HEK293T (cell line): ENCODE results near the gene ARRDC1.
"Not testable (repeated sequence)": the region's sequence is repeated elsewhere in the genome, so short reads cannot be mapped to it uniquely, and the experiment has no call there.

Experiments used
- CTCF ChIA-PET: fragments of 350-600 bp; formaldehyde crosslinking; extraction: SDS; loops from one replicate; lab custom pipeline; 2021; ENCODE audit warnings: antibody characterized with exemption, inconsistent platforms; lab: Yijun Ruan, JAX
- POLR2A ChIA-PET: fragments of 350-600 bp; formaldehyde crosslinking; extraction: SDS; loops from one replicate; lab custom pipeline; 2020; ENCODE audit warnings: antibody characterized with exemption, inconsistent platforms; lab: Yijun Ruan, JAX
- DNase-seq: peaks from one replicate; pipeline ENCODE4 v3.0.0; 2012; ENCODE audit warnings: mixed read lengths; ENCODE audit errors: extremely low spot score
- ARNT ChIP-seq: fragments of 450-650 bp; IDR thresholded peaks from 2 replicates; pipeline ENCODE4 v1.6.1; 2017; ENCODE audit warnings: mild to moderate bottlenecking
- BHLHE40 ChIP-seq: fragments of 450-650 bp; IDR thresholded peaks from 2 replicates; pipeline ENCODE4 v1.6.1; 2016; ENCODE audit warnings: mild to moderate bottlenecking, moderate library complexity, borderline replicate concordance
- CTBP1 ChIP-seq: fragments of 450-650 bp; IDR thresholded peaks from 2 replicates; pipeline ENCODE4 v1.6.1; 2016; ENCODE audit warnings: borderline replicate concordance
- ELF4 ChIP-seq: fragments of 450-650 bp; IDR thresholded peaks from 2 replicates; pipeline ENCODE4 v1.6.1; 2017; ENCODE audit warnings: antibody characterized with exemption
- FOXA1 ChIP-seq: fragments of 450-650 bp; IDR thresholded peaks from 2 replicates; pipeline ENCODE4 v1.6.1; 2016; ENCODE audit warnings: mild to moderate bottlenecking
- FOXK2 ChIP-seq: fragments of 450-650 bp; IDR thresholded peaks from 2 replicates; pipeline ENCODE4 v1.6.1; 2016; ENCODE audit warnings: mild to moderate bottlenecking
- FOXM1 ChIP-seq: fragments of 450-650 bp; IDR thresholded peaks from 2 replicates; pipeline ENCODE4 v1.6.1; 2017; ENCODE audit warnings: mild to moderate bottlenecking, borderline replicate concordance
- HDGF ChIP-seq: fragments of 450-650 bp; IDR thresholded peaks from 2 replicates; pipeline ENCODE4 v1.6.1; 2017; ENCODE audit warnings: antibody characterized with exemption, borderline replicate concordance
- L3MBTL2 ChIP-seq: fragments of 450-650 bp; conservative IDR thresholded peaks from 2 replicates; pipeline ENCODE4 v1.6.1; 2016; ENCODE audit warnings: mild to moderate bottlenecking
- LEF1 ChIP-seq: fragments of 450-650 bp; IDR thresholded peaks from 2 replicates; pipeline ENCODE4 v1.6.1; 2017; ENCODE audit warnings: mild to moderate bottlenecking, borderline replicate concordance
- NFRKB ChIP-seq: fragments of 450-650 bp; IDR thresholded peaks from 2 replicates; pipeline ENCODE4 v1.6.1; 2016; ENCODE audit warnings: mild to moderate bottlenecking, moderate library complexity
- SP1 ChIP-seq: fragments of 450-650 bp; IDR thresholded peaks from 2 replicates; pipeline ENCODE4 v1.6.1; 2017
- SUZ12 ChIP-seq: fragments of 450-650 bp; IDR thresholded peaks from 2 replicates; pipeline ENCODE4 v1.6.1; 2016; ENCODE audit warnings: mild to moderate bottlenecking
- TARDBP ChIP-seq: fragments of 450-650 bp; IDR thresholded peaks from 2 replicates; pipeline ENCODE4 v1.6.1; 2016
- ZNF384 ChIP-seq: fragments of 450-650 bp; IDR thresholded peaks from 2 replicates; pipeline ENCODE4 v1.6.1; 2016
- TF ChIP-seq, protein P1 (sequence below): fragments of 450-650 bp; IDR thresholded peaks from 2 replicates; pipeline ENCODE4 v1.6.1; 2016

The ARRDC1 gene

DNA sequence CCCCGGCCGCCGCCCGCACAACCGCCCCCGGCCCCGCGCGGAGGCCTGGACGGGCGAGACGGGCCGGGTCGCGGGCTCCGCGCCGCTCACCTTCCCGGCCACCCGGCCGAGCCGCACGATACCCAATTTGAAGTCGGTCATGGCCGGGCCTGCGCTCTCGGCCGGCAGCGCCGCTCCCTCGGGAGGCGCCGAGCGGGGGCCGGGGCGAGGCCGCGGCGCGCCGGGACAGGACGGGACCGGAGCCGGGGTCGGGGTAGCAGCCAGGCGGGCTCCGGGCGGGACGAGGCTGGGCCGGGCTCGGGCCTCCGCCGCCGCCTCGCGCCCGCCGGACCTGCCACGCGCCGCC is 15.4 kb upstream of the ARRDC1 start:
- ChIA-PET POLR2A (interaction anchor here (1.0 to 1.7 kb wide), 6 partner anchors 8 to 36 kb away, joined by 4 to 15 read pairs (median 5); partner anchors contain the start of genes ARRDC1, DPH7 and EHMT1), CTCF (interaction anchor here (0.6 to 1.1 kb wide), 2 partner anchors 13 to 45 kb away, joined by 3 read pairs; no protein-coding TSS in a partner anchor)
- DNase-seq = no peak

DNA sequence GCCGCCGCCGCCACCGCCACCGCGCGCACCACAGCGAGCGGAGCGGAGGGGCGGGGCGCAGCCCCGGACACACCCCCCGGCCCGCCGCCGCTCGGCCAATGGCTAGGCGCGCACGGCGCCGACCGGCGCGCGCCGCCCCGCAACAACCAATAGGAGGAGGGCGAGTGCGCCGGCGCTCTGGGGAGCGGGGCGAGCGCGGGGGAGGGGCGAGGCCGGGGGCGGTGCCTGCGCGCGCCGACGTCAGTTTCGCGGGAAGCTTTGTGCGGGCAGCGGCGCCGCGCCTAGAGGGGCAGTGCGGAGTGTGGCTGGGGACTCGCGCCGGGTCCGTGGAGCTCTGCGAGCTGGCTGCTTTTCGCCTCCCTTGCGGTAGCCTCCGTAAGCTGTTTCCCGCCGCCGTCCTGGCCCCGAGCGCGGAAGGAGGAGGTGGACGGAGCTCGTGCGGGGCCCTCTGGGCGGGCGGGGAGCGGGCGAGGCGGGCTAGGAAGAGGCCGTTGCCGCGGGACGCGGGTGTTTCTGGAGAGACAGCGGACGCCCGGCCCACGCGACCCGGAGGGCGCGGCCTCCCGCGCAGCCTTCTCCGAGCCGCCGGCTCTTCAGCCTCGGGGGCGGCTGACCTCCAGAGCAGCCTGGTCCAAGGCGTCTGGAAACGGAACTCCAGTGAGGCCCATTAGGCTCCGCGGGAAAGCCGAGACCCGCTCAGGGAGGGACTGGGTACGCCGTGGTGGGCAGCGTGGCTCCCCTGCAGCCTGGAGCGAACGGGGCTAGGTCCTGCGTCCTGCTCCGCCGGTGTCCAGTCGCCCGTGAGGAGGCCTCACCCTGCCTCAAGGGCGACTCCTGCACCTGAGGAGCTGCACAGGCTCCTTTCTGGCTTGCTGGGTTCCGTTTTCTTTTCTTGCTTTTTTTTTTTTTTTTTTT is 14.8 kb upstream of the ARRDC1 start, which contains the start of gene ZMYND19:
Gene ZMYND19, minus strand, starts transcription at position 44 of the 915 bp plus-strand sequence. CDS start 249 bp downstream, outside the sequence.
- TF ChIP-seq ARNT (no peak), ELF4 (no peak), LEF1 (no peak), NFRKB (no peak), HDGF (no peak), L3MBTL2 (peak; percentile 43; the same call in 1 of the 2 replicates), SP1 (no peak), CTBP1 (no peak), FOXA1 (no peak), BHLHE40 (no peak), FOXM1 (no peak), ZNF384 (peak; percentile 82), TARDBP (no peak), FOXK2 (no peak), SUZ12 (no peak)
- TF ChIP-seq, protein P1, sequence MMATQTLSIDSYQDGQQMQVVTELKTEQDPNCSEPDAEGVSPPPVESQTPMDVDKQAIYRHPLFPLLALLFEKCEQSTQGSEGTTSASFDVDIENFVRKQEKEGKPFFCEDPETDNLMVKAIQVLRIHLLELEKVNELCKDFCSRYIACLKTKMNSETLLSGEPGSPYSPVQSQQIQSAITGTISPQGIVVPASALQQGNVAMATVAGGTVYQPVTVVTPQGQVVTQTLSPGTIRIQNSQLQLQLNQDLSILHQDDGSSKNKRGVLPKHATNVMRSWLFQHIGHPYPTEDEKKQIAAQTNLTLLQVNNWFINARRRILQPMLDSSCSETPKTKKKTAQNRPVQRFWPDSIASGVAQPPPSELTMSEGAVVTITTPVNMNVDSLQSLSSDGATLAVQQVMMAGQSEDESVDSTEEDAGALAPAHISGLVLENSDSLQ = no peak
- CTCF ChIA-PET = interaction anchor here (0.6 to 1.1 kb wide), 2 partner anchors 12 to 45 kb away, joined by 3 read pairs; no protein-coding TSS in a partner anchor
- POLR2A ChIA-PET = interaction anchor here (0.6 to 1.7 kb wide), 8 partner anchors 9 to 39 kb away, joined by 3 to 15 read pairs (median 4); partner anchors contain the start of genes ARRDC1, DPH7 and EHMT1
- peak; percentile 99 for DNase-seq

More for the DNA sequence above, 15.4 kb upstream of the ARRDC1 start:
- TF ChIP-seq BHLHE40 = no peak
- TF ChIP-seq L3MBTL2 = no peak
- TF ChIP-seq CTBP1 = no peak
- TF ChIP-seq ELF4 = no peak
- TF ChIP-seq, protein P1 = no peak
- no peak for TF ChIP-seq FOXM1
- no peak for TF ChIP-seq NFRKB
- TF ChIP-seq SP1 = no peak
- TF ChIP-seq ARNT = no peak
- TF ChIP-seq FOXA1 = no peak
- no peak for TF ChIP-seq TARDBP
- no peak for TF ChIP-seq LEF1
- no peak for TF ChIP-seq FOXK2
- no peak for TF ChIP-seq HDGF
- no peak for TF ChIP-seq ZNF384

DNA sequence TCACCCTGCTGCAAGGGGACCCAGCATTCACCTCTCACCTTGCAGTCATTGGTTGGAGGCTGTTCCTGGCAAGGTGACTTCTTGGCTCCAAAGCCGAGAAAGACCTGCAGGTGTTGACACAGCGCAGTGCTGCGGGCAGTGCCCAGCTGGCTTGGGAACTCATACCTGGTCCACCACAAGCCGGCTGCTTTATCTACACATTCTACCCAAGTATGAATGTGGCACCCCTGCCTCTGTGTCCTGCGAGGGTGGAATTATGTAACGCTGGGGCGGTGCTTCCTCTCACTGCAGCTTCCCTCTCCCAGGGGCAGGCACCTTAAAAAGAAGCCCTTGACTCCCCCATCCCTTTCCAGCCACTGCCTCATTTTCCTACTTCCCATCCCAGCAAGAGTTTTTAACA is 12.7 kb upstream of the ARRDC1 start:
- no peak for DNase-seq
- CTCF ChIA-PET = no interaction called here
- POLR2A ChIA-PET = no interaction called here
- TF ChIP-seq FOXM1 (no peak), FOXA1 (no peak), NFRKB (no peak), L3MBTL2 (no peak), CTBP1 (no peak), SUZ12 (no peak)

DNA sequence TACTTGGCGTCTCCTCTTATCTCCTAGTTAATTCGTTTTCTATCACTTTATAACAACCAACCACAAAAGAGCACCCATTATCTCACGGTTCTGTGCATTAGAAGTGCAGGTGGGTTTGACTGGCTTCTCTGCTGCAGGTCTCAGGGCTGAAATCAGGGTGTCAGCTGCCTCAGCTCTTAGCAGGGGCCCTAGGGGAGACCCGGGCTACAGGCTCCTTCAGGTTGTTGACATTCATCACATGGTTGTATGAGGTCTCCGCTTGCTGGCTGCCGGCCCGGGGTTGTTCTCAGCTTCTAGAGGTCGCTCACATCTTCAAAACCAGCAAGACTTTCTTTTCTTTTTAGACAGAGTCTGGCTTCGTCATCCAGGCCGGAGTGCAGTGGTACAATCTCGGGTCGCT is 12.3 kb upstream of the ARRDC1 start:
- POLR2A ChIA-PET = no interaction called here
- CTCF ChIA-PET = no interaction called here
- TF ChIP-seq NFRKB (no peak), FOXM1 (no peak), HDGF (no peak), ARNT (no peak), L3MBTL2 (no peak), FOXA1 (no peak), ZNF384 (no peak), BHLHE40 (no peak), SP1 (no peak), FOXK2 (no peak), LEF1 (no peak), TARDBP (no peak)
- TF ChIP-seq, protein P1 = no peak
- no peak for DNase-seq

DNA sequence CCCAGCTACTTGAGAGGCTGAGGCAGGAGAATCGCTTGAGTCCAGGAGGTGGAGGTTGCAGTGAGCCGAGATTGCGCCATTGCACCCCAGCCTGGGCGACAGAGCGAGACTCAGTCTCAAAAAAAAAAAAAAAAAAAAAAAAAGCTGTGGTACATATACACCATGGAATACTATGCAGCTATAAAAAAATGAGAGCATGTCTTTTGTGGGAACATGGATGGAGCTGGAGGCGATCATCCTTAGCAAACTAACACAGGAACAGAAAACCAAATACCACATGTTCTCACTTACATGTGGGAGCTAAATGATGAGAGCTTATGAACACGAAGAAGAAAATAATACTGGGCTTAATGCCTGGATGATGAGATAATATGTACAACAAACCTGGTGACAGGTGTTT is 8.9 kb upstream of the ARRDC1 start:
- DNase-seq, POLR2A ChIA-PET, CTCF ChIA-PET: not testable (repeated sequence)

DNA sequence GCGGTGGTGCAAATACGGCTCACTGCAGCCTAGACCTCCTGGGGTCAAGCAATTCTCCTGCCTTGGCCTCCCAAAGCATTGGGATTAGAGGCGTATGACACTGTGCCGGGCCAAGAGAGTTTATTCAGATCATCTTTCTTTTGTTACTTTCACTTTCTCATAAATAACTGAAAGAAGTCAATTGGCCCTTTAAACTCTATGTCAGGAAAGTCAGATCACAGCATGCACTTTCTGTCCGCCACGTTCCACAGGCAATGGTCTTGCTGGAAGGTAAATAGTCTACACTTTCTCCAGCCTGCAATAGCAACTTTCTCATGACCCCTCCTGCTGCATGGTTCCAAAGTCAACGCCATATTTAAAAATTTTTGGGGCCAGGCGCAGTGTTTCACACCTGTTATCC is 6.5 kb upstream of the ARRDC1 start:
- DNase-seq = no peak
- TF ChIP-seq SP1 (no peak), BHLHE40 (no peak), CTBP1 (no peak), ARNT (no peak), TARDBP (no peak), L3MBTL2 (no peak)
- TF ChIP-seq, protein P1 = no peak
- CTCF ChIA-PET = no interaction called here
- POLR2A ChIA-PET = no interaction called here
